Tibial nerve (tissue), 3 donors: ENCODE measurements around the gene PRKG1.

Experiments used
- CTCF ChIP-seq, 5 experiments: fragments of 200-600 bp in 3 of 5; fragments of 450-650 bp in 2 of 5; sonication (generic) in 3 of 5; IDR thresholded peaks; one replicate each; pipeline ENCODE4 v1.5.1; 2016 to 2019; ENCODE audit warnings: antibody characterized with exemption in 5 of 5, mild to moderate bottlenecking in 3 of 5, moderate library complexity in 2 of 5
- POLR2A ChIP-seq, 2 donors: fragments of 450-650 bp; IDR thresholded peaks; one replicate each; pipeline ENCODE4 v1.6.1; 2017; ENCODE audit warnings: antibody characterized with exemption in 2 of 2, mild to moderate bottlenecking in 2 of 2, moderate library complexity in 2 of 2

- TF ChIP-seq POLR2A (IDR thresholded peaks at IDR 0.05) (no peak), CTCF (IDR thresholded peaks at IDR 0.05) (no peak)
Observed at GRCh38 chr10:51846856-51847506, 772.7 kb downstream of the PRKG1 start.
